Lung (tissue), 12 donors: ENCODE data around the gene GRK6. TPM values are rescaled to one million over a fixed set of nuclear protein-coding genes. Genes with fewer than 3 reads are reported as not detected.

Experiments used
- ATAC-seq: fragments of 200-7000 bp; cut with Tn5 transposase; one replicate; pipeline ENCODE4 v1.9.1; 2020; ENCODE audit warnings: moderate number of reproducible peaks; ENCODE audit not compliant: insufficient read depth, low FRiP score
- DNase-seq, 3 donors: peaks; one replicate each; pipeline ENCODE4 v3.0.0-alpha.2; 2013 to 2017
- H3K27ac ChIP-seq, 2 donors: one replicate each; pipeline ENCODE4 v1.5.1; 2013; ENCODE audit warnings: mild to moderate bottlenecking in 2 of 2, moderate library complexity in 2 of 2, control low read depth in 1 of 2, inconsistent platforms in 1 of 2, low read depth in 1 of 2, low read length in 1 of 2
- H3K27me3 ChIP-seq, 3 donors: one replicate each; pipeline ENCODE4 v1.5.1; 2013; ENCODE audit warnings: low read length in 2 of 3; ENCODE audit not compliant: control insufficient read depth in 3 of 3, insufficient read depth in 3 of 3
- H3K36me3 ChIP-seq, 4 donors: one replicate each; pipeline ENCODE4 v1.5.1; 2013; ENCODE audit warnings: low read length in 4 of 4, mild to moderate bottlenecking in 1 of 4, moderate library complexity in 1 of 4; ENCODE audit not compliant: control insufficient read depth in 4 of 4, insufficient read depth in 4 of 4
- H3K4me1 ChIP-seq, 5 donors: one replicate each; pipeline ENCODE4 v1.5.1; 2013; ENCODE audit warnings: low read length in 5 of 5, mild to moderate bottlenecking in 2 of 5, moderate library complexity in 1 of 5; ENCODE audit not compliant: control insufficient read depth in 5 of 5, insufficient read depth in 5 of 5
- H3K4me3 ChIP-seq: one replicate; pipeline ENCODE4 v1.5.1; 2013; ENCODE audit warnings: mild to moderate bottlenecking, control low read depth, moderate library complexity
- H3K9ac ChIP-seq, 2 donors: one replicate each; pipeline ENCODE4 v1.5.1; 2013; ENCODE audit warnings: low read length in 2 of 2, control low read depth in 1 of 2; ENCODE audit not compliant: insufficient read depth in 1 of 2
- H3K9me3 ChIP-seq, 4 donors: one replicate each; pipeline ENCODE4 v1.5.1; 2013; ENCODE audit warnings: low read length in 3 of 4, mild to moderate bottlenecking in 1 of 4, moderate library complexity in 1 of 4; ENCODE audit not compliant: control insufficient read depth in 4 of 4, insufficient read depth in 3 of 4
- WGBS, 2 donors: extraction: QIAGEN DNeasy Blood & Tissue Kit; methylation state at CpG; one replicate each; pipeline ENCODE4 v1.1.7; 2013; 5-methylcytosine and 5-hydroxymethylcytosine counted together
- polyA plus RNA-seq, 2 donors: library from polyadenylated mRNA; stranded (reverse); fragments of 200-250 nt; gene quantifications; one replicate each; pipeline ENCODE4 v1.2.1, GENCODE V29; 2013
- total RNA-seq, 2 donors: library from RNA; depleted of rRNA in 1 of 2; stranded (reverse); fragments of >200 nt in 1 of 2; gene quantifications; one replicate each; pipeline ENCODE4 v1.2.1, GENCODE V29; 2014 to 2021
- TF ChIP-seq, protein P1 (sequence below): IDR thresholded peaks from 2 replicates; pipeline ENCODE4 v1.5.1; 2012; ENCODE audit warnings: mild to moderate bottlenecking; ENCODE audit errors: control extremely low read depth, extremely low read depth
- donor health status: control.
- donor health status: control.
- donor health status: Bipolar disorder and iron deficiency.
- donor health status: healthy.
- donor health status: DM: yes; HTN: yes; CAD: no.

Gene GRK6
- total and polyA plus RNA-seq, 4 donors, result 20.7 to 68.0 (median 40.3) TPM

DNA sequence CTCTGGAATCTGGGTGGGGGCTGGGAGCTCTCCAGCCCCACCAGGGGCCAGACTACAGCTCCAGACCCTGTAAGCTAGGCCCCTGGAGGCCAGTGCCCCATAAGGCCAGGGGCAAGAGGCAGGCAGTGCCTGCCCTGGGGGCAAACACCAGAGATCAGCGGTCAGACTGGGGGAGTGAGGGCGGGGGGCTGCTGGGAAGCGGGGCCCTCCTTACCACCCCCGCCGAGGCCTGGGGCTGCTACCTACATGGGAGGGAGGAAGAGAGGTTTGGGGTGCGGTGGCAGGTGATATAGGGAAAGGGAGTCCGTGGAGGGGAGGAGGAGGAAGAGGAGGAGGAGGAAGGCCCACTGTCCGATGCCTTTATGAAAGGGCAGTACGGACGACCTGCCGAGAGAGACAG lies 32.9 kb downstream of the GRK6 start:
- WGBS, 2 donors, result 91 to 93% methylated on average over 11 of the region's 11 CpGs
- ATAC-seq (no peak), DNase-seq (no peak)
- Histone ChIP-seq H3K4me3 (no peak overlapping the region), H3K9me3 (no peaks in the 10 kb centered on the region), H3K27ac (no peak overlapping the region), H3K27me3 (no peaks in the 10 kb centered on the region), H3K4me1 (peaks cover 0 to 21% (median 0%) of the 10 kb centered on the region in 5 donors), H3K36me3 (peaks cover 0 to 18% (median 11%) of the 10 kb centered on the region in 4 donors), H3K9ac (no peak overlapping the region)
- TF ChIP-seq, protein P1, sequence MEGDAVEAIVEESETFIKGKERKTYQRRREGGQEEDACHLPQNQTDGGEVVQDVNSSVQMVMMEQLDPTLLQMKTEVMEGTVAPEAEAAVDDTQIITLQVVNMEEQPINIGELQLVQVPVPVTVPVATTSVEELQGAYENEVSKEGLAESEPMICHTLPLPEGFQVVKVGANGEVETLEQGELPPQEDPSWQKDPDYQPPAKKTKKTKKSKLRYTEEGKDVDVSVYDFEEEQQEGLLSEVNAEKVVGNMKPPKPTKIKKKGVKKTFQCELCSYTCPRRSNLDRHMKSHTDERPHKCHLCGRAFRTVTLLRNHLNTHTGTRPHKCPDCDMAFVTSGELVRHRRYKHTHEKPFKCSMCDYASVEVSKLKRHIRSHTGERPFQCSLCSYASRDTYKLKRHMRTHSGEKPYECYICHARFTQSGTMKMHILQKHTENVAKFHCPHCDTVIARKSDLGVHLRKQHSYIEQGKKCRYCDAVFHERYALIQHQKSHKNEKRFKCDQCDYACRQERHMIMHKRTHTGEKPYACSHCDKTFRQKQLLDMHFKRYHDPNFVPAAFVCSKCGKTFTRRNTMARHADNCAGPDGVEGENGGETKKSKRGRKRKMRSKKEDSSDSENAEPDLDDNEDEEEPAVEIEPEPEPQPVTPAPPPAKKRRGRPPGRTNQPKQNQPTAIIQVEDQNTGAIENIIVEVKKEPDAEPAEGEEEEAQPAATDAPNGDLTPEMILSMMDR, result no peak

DNA sequence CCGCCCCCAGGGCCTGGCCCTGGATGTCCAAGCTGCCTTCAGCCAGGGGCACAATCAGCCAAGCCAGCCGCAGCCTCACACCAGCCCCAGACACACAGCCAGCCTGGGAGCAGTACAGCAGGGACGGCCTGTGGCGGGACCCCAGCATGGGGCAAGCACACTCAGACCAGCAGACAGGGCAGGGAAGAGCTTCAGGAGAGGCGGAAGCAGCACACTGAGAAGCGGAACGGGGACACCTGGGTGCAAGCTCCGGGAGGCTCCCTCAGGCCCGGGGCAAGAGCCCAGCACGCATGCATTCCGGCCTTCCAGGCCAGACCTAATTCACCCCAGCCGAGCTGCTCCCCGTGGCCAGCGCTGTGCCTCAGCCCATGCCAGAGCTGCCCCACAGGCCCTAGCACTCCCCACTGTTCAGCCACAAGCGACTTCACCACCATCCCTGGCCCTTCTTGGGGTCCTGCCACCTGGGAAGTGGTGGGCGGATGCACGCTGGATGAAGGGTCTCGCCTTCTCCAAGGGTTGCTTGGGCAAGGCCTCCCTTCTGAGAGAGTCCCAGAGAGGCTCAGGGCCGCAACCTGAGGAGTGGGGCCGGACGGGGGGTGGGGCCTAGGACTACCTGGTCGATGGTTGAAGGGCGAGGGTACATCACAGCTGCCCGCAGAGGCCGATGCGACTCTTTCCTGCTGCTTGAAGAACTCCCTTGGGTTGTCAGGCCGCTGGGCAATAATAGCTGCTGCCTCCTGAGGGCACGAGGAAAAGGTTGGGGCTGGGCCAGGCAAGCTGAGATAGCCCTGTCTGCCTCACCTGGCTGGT lies 33.5 kb downstream of the GRK6 start:
- H3K9me3 ChIP-seq, result no peaks in the 10 kb centered on the region
- peaks cover 0 to 18% (median 11%) of the 10 kb centered on the region in 4 donors for H3K36me3 ChIP-seq
- TF ChIP-seq, protein P1, result no peak
- H3K27me3 ChIP-seq, result no peaks in the 10 kb centered on the region
- WGBS, 2 donors, result 95 to 97% methylated on average over 28 of the region's 28 CpGs
- ATAC-seq (no peak), DNase-seq (no peak)
- H3K4me1 ChIP-seq, result peaks cover 0 to 17% (median 0%) of the 10 kb centered on the region in 5 donors
- H3K9ac ChIP-seq, result no peak overlapping the region
- H3K4me3 ChIP-seq, result no peak overlapping the region
- no peak overlapping the region for H3K27ac ChIP-seq

DNA sequence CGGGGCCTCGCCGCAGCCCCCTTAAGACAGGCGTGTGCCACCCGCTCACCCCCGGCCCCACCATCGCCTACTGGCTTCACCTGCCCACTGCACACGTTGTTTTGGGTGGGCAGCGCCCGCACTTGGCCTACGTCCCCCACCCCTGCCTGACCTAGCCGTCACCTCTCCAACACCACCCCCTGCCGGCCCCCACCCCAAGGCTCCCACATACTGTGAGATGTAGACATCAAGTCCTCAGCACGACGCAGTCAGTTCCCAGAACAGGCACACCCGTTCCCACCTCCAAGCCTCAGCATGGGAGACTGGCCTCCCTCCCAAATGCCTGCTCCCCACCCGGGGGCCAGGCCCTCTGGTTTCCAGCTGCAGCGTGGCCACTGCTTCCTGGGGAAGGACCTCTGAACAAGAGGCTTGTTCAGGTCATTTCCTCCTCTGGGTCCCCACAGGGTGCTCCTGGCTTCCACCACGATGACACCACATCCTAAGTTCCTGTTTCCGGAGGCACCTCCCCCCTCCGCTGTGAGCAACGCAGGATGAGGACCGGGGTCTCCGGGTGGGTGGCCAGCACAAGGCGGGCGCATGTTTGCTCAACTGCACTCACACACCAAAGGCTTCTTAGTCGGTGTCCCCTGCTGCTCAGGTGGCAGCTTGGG lies 35.7 kb downstream of the GRK6 start:
- peaks cover 0 to 4% (median 0%) of the 10 kb centered on the region in 5 donors for H3K4me1 ChIP-seq
- peaks cover 0 to 36% (median 24%) of the 10 kb centered on the region in 4 donors for H3K36me3 ChIP-seq
- no peaks in the 10 kb centered on the region for H3K27me3 ChIP-seq
- H3K27ac ChIP-seq, result peak overlapping the region; percentile 72 to 81
- no peak for ATAC-seq
- peaks cover 0 to 4% (median 0%) of the 10 kb centered on the region in 4 donors for H3K9me3 ChIP-seq
- H3K9ac ChIP-seq, result no peak overlapping the region
- TF ChIP-seq, protein P1, result no peak
- no peak overlapping the region for H3K4me3 ChIP-seq
- WGBS, 2 donors, result 38 to 61% methylated on average over 26 to 27 of the region's 27 CpGs
- DNase-seq, result peak in 1 of 3 donors; percentile 45
